GM18520 (cell line): ENCODE data around the gene NR4A2.
"Not testable (repeated sequence)": the region's sequence is repeated elsewhere in the genome, so short reads cannot be mapped to it uniquely, and the experiment has no call there.

ENCODE experiments used
- ATAC-seq: cut with Tn5 transposase; IDR thresholded peaks from one replicate; pipeline ENCODE4 v1.9.1; 2021; ENCODE audit not compliant: unreplicated experiment

The NR4A2 gene

DNA sequence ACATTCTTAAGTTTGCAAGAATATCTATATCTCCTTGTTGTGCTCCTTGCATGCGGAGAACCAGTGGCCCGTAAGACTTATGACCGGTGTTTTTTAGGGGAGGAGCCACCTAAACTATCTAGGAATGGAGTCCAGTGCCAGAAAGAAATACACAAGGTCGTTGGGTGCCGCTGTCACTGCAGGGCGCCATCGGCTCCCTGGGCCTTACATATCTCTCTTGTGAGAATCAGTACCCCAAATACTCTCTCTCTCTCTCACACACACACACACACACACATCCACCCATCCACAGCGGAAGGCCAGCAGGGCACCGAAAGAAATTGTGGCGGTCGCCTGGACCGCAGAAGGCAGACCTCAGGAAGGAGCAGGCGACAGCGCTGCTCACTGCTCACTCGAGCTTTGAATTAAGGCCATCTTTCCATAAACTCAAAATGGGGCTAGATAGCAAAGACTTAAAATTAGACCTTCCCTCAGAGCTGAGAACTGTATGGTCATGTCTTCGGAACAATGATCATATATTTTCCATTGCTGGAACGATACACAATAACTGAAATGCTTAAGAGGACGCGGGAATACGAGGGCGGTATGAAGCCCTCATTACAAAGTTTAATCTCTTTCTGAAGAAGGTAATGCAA lies 10.4 kb downstream of the NR4A2 start:
- ATAC-seq: no peak

DNA sequence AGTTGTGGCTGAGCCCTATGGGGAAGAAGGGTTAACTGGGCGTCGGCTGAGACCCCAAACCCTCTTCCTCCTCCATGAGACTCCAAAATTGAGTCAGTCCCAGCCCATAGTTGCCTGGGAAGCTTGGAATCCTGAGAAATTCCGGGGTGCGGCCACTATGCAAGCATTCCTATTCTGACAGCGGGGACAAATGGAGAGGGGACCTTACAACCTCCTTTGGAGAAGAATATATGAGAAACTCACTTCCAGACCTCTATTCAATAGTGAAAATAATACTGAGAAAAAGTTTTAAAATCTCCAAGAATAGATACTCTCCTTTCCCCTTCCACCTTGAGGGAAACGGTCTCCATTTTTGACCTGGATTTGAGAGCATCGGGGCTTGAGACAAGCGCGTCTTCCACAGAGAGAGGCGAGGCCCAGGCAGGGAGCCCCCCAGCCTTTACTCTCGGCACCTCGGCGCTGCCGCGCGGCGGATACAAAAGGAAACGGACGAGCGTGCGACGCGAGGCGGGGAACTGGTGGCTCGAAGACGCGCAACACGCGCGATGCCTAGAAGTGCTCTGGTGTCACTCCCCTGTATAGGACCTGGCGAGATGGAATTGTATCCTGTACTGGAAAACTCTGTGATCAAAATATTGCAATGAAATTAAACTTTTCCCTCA lies 11.1 kb downstream of the NR4A2 start:
- no peak for ATAC-seq

DNA sequence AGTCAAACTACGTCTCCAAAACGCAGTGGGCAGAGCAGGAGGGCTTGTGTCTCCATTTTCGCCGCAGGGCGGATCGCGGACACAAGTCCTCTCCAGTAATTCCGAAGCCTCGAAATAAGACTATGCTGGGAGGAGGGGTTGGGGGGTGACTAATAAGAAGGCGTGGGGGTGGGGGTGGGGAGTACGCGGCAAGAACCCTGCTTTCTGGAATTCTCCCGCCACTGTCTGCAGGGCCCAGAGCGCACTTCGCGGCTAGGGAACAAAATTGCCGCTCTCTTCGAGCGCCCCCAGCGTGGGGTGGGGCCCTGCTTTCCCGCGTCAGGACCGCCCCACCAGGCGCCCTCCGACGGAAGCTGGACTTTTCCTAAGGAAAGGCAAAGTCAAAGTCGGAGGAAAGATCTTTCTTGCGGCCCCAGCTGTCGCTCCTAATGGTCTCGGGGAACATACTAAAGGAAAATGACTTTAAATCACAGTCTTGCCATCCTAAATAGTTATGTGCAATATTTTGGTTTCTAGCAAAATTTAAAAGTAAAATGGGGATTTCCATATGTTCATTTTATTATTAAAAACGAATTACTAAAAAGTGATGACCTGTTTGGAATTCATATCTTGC lies 11.9 kb downstream of the NR4A2 start:
- ATAC-seq: no peak

DNA sequence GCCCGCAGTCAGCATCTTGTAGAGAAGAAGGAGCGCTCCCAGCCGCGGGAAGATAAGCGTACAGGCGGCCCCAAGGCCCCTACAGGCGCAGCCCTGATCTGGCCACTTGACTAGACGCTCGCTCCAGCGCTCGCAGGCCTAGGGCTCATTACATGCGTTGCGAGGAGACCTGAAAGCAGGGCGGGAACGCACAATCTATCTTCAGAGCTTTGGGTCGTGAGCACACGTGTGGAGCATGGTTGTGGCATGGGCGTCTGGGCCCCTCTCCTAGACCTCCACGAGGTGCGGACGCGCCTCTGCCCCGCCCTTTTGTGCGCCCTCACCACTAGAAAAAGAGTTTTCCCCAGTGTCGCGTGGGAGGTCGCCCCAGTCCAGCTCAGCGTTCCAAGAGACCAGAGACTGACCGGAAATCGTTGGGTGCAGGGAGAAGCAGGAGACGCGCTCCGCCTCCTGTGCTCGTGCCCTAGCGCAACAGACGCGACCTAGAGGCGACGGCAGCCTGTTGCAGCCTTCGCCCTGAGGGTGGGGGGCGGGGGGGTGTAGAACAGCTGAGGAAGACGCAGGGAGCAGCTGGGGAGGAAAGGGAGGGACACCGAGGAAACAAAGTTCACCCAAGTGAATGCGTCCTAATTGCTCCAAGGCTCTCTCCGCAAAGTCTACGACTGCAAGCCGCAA lies 12.6 kb downstream of the NR4A2 start:
- no peak for ATAC-seq

DNA sequence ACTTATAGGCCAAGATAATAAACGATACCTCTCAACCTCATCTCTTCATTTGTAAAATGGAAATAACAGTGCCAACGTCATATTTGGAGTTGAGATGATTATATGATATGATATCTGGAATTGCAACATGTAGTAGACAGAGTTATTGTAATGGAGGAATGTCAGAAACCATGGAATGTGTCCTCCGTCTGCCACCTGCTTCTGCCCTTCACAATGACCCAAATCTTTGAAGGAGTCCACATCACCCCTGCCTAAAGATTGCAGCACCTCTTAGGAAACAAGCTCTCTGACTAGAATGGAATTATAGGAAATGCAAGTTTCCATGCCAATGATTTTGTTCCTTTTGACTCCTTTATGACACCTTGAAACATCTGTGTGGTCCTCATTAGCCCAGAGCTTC lies 14.9 kb downstream of the NR4A2 start:
- ATAC-seq: no peak

DNA sequence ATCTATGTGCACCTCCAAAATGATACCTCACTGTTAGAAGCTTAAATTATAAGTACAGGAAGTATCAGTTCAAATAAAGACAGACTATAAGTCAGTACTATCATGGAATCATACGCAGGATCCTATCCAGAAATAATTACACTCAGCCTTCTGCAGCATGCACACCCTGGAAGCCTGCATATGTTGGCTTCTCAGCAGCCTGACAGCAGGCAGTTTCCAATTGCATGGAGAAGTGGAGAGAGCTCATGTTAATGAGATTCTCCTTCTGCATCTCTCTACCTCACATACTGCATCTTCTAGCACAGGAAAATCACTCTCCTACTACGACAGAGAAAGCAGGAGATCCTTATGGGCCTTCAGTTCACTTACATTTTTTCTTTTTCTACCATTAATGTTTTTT lies 20.5 kb downstream of the NR4A2 start:
- ATAC-seq: no peak

DNA sequence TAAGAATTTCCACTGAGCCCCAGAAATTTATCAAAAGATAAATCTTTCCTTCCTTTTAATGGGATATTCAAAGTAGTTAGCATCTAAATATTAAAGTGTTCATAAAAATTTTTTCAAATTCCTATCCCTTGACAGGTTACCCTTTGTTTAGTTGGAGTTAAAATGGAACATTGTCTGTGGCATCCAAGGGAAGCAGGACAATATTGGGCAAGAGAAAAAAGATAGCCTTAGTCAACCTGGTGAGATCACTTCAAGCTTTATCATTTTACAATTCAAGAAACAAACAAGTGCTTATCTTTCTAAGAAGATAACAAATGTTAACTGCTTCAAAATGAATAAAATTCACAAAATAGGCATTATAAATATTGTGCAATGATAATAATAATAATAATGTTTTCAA lies 21.7 kb downstream of the NR4A2 start:
- no peak for ATAC-seq

DNA sequence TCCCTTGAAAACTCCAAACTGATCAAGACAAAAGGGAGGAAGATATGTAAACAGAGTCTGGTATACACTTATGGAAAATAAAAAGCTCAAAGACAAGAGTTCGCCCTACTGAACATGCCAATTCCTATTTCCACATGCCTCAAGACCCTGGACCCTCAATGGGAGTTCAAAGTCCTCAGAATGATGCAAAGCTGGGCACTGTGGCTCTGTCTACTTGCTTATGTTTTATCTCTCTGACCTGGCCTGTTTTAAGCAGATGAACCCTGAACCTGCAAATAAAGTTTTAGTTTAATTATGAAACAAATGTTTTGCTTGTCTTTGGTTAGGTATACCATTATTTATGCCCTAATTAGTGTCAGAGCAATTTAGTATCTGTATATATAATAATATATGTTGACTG lies 22.6 kb downstream of the NR4A2 start:
- no peak for ATAC-seq

DNA sequence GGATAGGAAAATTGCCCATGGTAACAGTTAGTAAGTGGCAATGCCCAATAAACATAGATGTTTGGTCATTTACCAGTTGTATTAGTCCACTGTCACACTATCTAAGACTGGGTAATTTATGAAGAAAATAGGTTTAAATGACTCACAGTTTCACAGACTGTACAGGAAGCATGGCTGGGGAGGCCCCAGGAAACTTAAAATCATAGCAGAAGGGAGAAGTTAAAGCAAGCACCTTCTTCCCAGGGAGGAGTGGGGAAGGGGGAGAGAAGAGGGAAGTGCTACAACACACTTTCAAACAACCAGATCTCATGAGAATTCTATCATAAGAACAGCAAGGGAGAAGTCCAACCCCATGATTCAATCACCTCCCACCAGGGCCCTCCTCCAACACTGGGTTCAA lies 23.4 kb downstream of the NR4A2 start:
- peak; percentile 65 for ATAC-seq

DNA sequence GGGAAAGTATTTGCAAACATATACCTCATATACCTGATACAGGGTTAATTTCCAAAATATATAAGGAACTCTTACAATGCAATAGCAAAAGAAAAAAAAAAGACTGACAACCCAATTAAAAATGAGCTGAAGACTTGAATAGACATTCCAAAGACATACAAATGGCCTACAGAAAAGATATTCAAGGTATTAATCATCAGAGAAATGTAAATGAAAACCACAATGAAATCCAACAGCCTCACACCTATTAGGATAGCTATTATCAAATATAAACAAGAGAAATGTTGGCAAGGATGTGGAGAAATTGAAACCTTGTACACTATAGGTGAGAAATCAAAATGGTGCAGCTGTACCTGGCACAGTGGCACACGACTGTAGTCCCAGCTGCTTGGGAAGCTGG lies 25.7 kb downstream of the NR4A2 start:
- ATAC-seq: no peak

DNA sequence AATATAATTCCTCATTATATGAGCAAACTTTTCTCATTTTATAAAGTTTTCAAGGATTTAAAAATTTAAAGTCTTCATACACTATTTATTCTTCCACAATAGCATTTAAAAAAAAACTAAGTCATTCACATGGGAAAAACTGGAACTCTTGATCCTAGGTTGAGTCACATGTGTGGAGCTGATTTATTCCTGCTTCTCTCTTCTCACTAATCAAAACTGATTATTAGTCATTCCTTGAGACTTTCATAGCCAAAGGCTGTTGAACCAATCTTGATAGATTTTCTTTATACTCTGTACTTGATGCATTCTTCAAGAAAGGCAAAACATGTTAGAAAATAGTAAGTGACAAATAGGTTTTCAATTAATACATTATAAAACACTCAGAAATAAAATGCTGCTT lies 27.4 kb downstream of the NR4A2 start:
- no peak for ATAC-seq

DNA sequence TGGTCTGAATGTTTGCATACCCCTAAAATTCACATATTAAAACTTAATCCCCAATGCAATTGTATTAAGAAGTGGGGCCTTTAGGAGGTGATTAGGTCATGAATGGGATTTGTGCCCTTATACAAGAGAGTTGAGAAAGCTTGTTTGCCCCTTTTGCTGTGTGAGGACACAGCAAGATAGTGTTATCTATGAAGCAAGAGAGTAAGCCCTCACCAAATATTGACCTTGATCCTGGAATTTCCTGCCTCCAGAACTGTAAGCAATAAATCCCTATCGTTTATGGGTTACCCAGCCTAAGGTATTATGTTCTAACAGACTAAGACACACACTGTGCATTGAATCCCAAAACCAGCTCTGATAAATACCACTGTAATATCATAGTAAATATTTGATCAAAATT lies 32.2 kb downstream of the NR4A2 start:
- ATAC-seq: no peak

DNA sequence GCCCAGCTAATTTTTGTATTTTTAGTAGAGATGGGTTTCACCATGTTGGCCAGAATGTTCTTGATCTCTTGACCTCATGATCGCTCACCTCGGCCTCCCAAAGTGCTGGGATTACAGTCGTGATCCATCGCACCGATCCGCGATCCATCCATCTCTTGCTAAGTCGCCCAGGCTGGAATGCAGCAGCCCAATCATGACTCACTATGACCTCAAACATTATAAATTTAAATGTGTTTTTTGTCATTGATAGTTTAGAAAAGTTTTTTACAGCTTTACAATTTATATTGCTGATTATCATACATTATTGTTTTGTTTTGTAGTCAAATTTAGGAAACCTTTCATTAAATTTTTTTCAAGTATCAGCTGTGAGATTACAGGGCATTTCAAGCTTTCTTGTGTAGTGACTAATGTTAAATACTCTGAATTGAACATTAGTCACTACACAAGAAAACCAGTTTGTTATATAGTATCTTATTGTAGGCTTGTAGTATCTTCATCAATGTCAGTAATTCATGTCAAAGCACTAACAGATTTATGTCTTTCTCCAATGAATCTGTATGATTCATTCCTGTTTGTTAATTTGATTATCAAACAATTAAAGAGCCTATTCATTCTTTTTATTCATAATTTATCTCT lies 37.5 kb downstream of the NR4A2 start:
- ATAC-seq: no peak

DNA sequence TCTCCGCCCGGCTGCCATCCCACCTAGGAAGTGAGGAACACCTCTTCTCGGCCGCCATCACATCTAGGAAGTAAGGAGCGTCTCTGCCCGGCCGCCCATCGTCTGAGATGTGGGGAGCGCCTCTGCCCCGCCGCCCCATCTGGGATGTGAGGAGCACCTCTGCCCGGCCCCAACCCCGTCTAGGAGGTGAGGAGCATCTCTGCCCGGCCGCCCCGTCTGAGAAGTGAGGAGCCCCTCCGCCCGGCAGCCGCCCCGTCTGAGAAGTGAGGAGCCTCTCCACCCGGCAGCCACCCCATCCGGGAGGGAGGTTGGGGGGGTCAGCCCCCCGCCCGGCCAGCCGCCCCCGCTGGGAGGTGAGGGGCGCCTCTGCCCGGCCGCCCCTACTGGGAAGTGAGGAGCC lies 39.1 kb downstream of the NR4A2 start:
- not testable (repeated sequence) for ATAC-seq

DNA sequence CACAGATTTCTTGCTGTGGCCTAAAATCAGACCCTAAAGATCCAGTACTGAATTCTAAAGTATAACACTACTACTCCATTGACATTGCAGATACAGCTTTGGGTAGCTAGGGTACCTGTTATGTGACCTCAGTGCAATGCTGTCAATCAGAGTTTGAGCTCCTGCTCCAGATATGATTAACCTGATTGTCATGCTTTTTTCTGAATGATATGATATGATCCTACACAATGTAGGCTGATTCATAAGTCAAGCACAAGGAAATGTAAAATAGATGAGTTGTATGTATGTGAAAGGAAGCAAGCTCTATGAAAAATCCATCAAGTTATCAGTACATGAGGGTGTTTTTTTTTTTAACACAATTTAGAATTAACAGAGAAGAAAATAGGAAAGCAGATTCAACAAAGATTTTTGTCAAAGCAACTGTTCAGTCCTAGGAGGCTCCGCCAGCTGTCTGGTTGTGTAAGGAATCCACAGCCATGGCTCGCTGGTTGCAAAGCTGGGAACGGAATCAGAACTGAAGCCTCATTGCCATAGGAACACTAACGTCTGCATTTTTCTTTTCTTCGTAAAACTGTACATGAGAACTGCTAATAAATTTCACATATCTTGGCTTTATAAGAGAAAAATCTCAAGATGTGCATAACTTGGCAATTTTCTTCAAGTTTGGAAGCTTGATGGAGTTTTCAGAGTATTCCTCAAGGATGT lies 52.9 kb downstream of the NR4A2 start:
- ATAC-seq: no peak
